SIG-M5 treated with dmso at 0.1 percent for 504 hours (cell line): ENCODE data around the gene ZNF853.

Source experiments
- DNase-seq: peaks from one replicate; lab custom pipeline; 2025; ENCODE audit not compliant: unreplicated experiment; lab: John Stamatoyannopoulos, UW

The ZNF853 gene

GRCh38 chr7:6606866-6607583, 8.4 kb upstream of the ZNF853 start:
- DNase-seq: no peak

GRCh38 chr7:6607651-6608051, 7.8 kb upstream of the ZNF853 start:
- DNase-seq: no peak

GRCh38 chr7:6608081-6608480, 7.3 kb upstream of the ZNF853 start:
- DNase-seq: no peak

- DNase-seq: no peak
These were observed 6.6 kb upstream of the ZNF853 start for GRCh38 chr7:6608794-6609193.

- no peak for DNase-seq
These were observed 2.6 kb upstream of the ZNF853 start for GRCh38 chr7:6612819-6613218.

GRCh38 chr7:6613706-6614105, 1.7 kb upstream of the ZNF853 start:
- no peak for DNase-seq

GRCh38 chr7:6615723-6616555, 529 bp downstream of the ZNF853 start:
- no peak for DNase-seq

- DNase-seq: no peak
These were observed 1.6 kb downstream of the ZNF853 start for GRCh38 chr7:6616854-6617643.

GRCh38 chr7:6618621-6619020, 3.2 kb downstream of the ZNF853 start:
- no peak for DNase-seq

- DNase-seq: no peak
These were observed 4.6 kb downstream of the ZNF853 start for GRCh38 chr7:6619961-6620360.

- no peak for DNase-seq
These were observed 6.1 kb downstream of the ZNF853 start for GRCh38 chr7:6621195-6622133.

- DNase-seq: no peak
These were observed 6.8 kb downstream of the ZNF853 start for GRCh38 chr7:6622134-6622710.

- DNase-seq: no peak
These were observed 8.3 kb downstream of the ZNF853 start for GRCh38 chr7:6623589-6624245.

- no peak for DNase-seq
These were observed 8.8 kb downstream of the ZNF853 start for GRCh38 chr7:6624246-6624611.

GRCh38 chr7:6628045-6628444, 12.6 kb downstream of the ZNF853 start:
- no peak for DNase-seq

GRCh38 chr7:6630007-6630849, 14.8 kb downstream of the ZNF853 start:
- peak; percentile 25 for DNase-seq

GRCh38 chr7:6631605-6632004, 16.2 kb downstream of the ZNF853 start:
- no peak for DNase-seq

- DNase-seq: no peak
These were observed 18.6 kb downstream of the ZNF853 start for GRCh38 chr7:6634021-6634420.

GRCh38 chr7:6634971-6635370, 19.6 kb downstream of the ZNF853 start:
- peak; percentile 34 for DNase-seq
